ENCODE measurements around the gene FBXW7.

FBXW7 gene

DNA sequence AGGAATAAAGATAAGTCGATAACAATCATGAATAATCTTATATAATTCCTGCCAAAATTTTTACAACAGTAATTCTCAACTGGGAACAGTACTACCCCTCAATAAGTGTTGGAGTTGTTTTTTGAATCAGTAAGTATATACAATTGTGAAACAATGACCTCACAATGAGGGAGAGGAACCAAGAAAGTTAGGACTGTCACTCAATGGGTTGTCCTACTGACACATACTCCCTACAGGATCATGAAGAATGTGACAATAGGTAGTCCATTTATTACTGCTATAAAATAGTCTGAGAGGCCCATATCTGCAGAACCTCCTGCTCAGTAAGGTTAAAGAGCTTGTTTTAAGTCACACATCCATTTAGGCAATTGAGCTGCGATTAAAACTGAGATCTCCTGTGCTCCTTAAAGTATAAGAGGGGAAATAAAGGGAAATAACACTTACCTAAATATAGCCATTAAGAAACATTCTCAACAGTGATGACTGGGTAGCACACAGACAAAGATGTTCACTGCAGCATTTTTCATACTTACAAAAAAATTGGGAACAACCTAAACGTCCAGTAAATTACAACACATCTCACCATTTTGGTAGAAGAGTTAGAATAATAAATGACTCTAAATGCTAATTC, 26.2 kb downstream of the FBXW7 start:
- DNase-seq = no peak

DNA sequence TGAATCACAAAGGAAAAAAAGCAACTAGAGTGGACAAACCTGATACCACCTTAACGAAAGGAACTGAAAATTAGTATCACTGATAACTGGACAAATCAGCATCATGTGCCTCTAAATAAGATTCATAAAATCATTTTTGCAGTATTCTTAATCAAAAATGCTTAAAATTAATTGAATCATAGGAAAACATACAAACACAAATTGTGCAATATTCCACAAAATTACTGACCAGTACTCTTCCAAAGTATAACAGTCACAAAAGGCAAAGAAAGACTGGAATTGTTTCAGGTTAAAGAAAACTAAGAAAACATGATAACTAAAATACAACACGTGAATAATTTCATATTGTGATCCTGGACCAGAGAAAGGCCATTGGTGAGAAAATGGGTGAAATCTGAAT, 27.1 kb downstream of the FBXW7 start:
- DNase-seq = no peak

DNA sequence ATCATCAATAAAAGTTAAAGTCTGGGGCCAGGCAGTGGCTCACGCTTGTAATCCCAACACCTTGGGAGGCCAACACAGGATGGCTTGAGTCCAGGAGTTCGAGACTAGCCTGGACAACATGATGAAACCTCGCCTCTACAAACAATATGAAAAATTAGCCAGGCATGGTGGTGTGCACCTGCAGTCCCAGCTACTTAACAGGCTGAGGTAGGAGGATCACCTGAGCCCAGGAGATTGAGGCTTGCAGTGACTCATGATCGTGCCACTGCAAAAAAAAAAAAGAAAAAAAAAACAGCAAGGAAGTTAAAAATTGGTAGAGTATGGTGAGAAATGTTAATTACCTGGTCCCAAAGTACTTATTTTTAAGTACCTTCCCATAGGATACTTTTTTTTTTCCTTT, 27.5 kb downstream of the FBXW7 start:
- no peak for DNase-seq

DNA sequence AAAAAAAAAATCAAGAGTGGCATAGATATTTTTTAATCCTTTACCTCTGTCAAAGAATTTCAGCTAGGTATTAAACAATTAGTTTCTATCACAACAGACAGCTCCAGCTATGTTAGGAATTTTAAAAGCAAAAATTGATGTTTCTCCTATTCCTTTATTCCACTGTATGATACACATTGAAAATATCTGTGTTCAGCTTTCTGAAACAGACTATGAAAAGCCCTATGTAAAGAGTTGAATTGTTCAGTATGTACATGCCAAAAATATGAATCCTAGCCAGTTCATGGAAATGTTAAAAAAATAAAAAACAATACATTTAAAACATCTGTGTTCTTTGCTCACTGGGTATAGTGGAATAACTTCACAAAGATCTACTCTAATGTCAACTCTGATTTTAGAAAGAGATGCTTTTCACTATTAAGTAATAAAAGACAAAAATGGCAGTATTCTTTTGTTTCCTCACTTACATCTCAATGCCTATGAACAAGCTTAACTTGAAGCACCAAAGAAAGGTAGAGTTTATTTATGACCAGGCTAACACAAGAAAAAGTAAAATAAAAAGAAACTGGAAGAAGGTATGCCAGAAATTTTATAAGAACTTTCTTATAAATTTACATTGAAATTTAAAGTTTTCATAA, 32.1 kb downstream of the FBXW7 start:
- DNase-seq = no peak

DNA sequence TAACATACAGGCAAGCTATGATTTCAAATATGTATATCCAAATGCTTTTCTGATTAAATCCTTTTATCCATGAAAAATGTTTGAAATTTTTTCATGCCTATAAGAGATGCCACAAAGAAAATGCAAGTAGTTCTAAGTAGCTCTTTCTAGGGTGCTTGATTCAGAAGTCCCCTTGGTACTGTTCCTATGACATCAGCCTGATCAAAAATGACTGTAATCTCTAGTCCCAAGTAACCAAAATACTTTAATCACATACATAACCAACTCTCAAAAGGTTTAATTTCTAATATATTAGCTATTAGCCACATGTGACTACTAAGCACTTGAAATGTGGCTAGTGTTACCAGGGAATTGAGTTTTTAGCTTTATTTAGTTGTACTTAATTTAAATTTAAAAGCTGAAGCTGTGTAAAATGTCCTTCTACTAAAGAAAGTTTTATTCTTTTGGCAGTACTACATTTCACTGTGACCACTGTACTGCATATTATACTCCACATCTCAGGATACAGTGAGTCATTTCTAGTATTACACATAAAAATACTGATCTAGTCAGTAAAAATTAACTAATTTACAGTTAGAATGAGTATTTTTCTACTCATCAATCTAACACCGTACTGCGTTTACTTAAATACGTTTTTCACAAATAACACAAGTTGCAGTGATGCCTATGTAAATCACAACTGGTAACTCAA, 33.9 kb downstream of the FBXW7 start:
- DNase-seq = no peak

DNA sequence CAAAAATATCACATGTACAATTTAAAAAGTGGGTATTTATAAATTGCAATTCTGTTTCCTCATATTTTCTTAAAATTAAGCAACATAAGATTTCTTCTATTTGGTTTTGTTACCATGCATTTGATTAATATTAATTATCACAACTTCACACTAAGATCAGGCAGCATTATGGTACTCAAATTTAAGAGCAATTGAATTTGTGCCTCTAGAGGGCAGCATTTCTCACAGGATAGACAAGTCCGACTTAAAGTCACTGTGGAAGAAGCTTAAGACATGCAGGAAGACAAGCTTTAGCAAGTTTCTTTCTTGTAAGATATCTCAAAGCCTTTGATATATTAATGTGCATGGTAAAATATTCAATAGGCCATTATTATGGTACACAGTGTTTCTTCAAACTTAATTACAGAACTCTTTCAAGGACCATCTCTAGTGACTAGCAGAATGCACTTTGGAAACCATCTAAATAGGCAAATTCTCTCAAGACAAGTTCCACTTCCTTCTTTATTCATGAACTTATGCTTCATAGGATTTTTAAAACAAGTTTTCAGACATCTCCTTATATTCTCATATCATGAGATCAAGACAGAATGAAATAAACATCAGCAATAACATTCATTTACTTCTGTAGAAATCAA, 35.0 kb downstream of the FBXW7 start:
- DNase-seq = peak; percentile 49 to 89

DNA sequence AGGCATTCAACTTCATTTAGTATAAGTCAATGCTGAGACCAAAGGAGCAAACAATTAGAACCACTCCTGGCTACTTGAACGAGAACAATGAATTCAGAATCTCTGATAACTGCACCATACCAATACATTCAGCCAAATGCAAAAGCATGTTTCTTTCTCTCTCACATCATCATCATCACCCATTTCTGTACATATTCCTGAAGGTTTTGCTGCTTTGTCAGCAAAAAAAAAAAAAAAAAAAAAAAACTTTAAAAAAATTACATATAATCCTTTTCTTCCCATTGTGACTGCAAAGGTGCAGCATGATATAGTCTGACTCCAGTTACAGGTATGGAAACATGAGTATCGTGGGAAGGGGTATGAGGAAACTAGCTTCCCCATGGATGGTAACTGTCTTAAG, 35.6 kb downstream of the FBXW7 start:
- no peak for DNase-seq

DNA sequence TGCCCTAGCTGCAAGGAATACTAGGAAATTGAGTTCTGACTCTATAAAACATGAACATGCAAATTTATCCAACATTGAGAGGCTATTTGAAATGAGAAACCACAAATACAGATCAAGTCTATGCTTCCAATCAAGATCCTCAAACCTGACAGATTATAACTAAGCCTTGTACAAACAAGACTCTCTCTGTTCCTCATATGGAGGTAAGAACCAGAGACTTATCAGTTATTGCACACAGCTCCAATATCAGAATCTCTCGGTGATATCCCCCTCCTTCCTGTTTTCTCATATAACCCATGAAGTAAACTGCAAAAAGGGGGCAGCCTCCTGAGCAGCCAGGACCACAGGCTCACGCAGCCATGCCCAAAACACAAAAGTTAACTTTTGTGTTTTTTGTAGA, 36.5 kb downstream of the FBXW7 start:
- no peak for DNase-seq

DNA sequence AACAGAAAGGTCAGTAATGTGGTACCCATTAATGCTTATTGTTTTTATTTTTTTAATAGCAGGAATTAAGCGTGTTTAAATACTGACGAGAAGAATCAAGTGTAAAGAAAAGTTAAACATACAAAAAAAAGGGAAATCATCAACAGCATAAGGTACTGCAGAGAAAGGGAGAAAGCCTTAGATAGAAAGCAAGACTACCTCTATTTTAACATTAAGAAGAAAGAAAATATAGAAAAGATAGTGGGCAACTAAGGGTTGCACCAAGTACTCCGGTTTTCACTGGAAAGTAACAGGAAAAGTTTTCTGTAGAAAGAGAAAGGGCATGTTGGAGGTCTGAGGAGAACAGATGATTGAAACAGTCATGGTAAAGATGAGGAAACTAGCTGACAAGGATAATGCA, 41.9 kb downstream of the FBXW7 start:
- DNase-seq = no peak

DNA sequence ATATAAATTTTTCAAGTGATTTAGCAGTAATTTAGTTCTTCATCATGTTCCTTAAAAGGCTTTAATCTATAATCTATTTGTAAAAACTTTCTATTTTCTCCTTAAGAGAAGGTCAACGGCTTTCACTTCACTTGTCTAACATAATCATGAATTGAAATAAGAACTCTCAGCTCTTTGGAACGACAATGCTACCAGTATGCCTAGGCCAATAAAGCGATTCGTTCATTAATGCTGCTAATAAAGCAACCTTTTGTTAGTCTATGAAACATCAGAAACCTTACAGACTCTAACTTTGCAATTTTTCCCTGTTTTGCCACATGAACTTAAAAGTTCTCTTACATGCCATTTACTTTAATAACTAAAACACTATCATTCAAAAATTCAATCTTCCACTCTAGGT, 47.6 kb downstream of the FBXW7 start:
- DNase-seq = no peak

DNA sequence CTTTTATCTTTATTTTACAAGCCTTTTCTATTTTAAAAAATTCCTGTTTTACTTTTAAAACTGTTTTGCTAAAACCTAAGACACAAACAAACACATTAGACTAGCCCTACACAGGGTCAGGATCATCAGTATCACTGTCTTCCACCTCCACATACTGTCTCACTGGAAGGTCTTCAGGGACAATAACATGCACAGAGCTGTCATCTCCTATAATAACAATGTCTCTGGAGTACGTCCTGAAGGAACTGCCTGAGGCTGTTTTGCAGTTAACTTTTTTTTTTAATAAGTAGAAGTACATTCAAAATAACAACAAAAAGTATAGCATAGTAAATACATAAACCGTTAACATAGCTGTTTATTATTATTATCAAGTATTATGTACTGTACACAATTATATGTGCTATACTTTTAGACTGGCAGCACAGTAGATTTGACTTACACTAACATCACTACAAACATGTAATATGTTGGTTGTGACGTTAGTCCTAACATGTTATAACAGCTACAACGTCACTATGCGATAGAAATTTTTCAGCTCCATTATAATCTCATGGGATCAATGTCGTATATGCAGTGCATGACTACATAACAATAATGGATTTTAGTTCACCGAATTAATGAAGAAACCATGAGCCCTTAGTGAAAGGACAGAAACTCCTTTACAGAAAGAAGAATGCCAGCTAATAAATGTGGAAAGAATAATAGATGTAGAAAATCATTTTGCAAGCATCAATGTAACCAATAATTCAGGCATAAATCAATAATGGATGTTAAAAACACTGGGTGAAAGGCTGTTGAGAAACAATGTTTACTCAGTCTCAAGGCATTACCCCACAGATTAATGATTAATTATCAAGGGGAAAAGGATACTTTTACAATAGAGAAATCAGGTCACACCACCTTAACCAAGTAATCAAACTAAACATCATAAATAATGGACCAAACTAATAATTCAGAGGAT, 49.2 kb downstream of the FBXW7 start:
- DNase-seq = no peak

DNA sequence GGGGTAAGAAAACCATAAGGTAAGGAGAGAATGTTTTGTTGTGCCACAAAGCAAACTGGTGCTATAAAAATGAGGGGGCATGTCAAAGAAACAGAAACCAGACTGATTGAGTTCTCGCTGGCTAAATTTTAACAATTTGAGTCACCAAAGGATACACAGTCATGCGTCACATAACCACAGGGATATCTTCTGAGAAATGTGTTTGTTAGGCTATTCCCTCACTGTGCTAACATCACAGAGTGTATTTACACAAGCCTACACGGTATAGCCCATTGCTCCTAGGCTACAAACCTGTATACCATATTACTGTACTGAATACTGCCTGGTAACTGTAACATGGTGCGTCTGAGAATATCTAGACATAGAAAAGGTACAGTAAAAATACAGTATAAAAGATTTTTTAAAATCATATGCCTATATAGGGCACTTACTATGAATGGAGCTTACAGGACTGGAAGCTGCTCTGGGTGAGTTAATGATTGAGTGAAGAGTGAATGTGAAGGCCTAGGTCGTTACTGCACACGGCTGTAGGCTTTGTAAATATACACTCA, 50.1 kb downstream of the FBXW7 start:
- DNase-seq = peak; percentile 13 to 69

DNA sequence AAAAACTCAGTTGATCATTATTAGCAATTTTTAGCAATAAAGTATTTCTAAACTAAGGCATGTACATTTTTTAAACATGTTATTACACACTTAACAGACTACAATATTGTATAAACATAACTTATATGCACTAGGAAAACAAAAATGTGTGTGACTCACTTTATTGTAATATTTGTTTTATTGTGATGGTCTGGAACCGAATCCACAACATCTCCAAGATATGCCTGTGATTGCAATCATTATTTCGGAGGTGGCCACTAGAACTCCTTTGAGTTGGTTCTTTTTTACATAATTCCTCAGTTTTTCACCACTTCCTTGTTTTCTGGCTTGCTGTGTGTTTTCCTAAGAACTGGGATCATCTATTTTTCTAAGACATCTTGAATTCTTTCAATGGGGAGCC, 53.7 kb downstream of the FBXW7 start:
- DNase-seq = no peak

DNA sequence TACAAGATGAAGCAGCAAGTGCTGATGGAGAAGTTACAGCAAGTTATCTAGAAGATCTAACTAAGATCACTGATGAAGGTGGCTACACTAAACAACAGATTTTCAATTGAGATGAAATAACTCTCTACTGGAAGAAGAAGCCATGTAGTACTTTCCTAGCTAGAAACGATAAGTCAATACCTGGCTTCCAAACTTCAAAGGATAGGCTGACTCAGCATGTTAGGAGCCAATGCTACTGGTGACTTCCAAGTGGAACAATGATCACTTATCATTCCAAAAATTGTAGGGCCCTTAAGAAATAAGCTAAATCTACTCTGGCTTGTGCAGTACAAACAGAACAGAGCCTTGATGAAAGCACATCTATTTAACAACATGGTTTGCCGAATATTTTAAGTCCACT, 55.0 kb downstream of the FBXW7 start:
- no peak for DNase-seq

DNA sequence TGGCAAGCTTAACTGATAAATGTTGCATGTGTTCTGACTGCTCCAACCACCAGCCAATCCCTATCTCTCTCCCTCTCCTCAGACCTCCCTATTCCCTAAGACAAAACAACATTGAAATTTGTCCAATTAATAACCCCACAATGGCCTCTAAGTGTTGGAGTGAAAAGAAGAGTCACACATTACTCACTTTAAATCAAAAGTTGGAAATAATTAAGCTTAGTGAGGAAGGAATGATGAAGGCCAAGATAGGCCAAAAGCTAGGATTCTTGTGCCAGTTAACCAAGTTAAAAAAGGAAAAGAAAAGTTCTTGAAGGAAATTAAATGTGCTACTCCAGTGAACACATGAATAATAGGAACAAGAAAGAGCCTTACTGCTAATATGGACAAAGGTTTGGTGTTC, 55.6 kb downstream of the FBXW7 start:
- DNase-seq = no peak

DNA sequence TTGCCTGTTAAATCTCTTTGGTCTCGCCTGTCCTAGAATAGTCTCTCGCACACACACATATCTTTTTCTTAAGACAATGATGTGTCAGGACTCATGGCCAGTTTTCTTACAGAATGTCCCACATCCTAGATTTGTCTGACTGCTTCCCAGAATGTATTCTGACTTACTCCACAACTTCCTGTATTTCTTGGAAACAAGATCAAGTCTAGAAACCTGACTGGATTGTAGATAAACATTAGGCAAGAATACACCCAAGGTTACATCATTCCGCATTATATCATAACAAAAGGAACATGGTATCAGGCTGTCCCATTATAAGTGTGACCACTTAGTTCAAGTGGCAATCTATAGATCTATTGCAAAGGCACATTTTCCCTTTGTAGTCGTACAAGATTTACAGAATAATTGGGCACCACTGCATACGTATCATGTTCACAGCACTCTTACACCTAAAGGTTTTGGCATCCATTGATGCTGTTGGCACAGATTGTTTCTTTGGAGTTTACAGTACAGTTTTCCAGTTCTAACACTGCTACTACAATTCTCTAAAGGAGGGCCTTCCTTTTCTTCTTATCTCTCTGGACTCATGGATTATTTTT, 56.4 kb downstream of the FBXW7 start:
- DNase-seq = no peak

DNA sequence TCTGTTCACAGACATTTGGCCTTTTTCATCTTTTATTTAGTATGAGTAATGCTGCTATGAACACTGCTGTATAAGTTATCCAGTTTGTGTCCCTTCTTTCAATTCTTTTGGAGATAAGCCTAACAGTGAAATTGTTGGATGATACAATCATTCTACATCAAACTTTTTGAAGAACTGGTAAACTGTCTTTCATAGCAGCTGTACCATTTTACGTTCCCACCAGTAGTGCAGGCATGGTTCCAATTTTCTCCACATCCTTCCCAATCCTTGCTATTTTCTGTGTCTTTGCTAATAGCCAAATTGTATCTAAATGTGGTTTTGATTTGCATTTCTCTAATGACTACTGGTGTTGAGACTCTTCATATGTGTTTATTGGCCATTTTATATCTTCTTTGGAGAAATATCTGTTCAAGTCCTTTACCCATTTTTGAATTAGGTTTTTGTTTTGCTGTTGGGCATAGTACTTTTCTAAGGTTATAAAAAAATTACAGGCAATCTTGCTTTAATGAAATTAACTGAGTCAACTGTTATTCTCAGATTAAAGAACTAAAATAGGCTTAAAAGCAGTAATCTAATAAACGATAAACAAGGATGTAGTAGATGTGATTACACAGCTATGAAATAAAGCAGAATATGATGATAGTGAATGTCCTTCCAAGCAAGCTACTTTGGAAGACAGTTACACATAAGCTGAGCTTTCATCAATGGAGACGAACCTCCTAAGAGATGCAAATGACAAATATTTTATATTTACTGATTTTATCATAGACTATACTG, 57.2 kb downstream of the FBXW7 start:
- no peak for DNase-seq

DNA sequence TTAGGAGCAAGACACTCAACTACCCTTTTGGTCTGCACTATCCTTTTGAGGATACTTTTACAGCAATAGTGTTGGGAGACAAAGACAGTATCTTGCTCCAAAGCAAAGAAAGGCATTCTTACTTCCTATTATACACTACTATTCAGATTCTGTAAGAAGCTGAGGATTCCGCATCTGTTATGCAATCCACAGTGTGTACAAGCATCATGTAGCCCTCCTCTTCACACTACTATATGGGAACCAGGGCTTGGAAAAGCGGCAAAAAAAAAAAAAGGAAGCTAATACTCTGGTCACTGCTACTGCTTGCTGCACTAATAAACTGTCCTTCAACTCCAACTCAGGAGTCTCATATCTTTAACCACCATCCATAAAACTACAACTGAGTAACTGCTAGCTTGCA, 59.1 kb downstream of the FBXW7 start:
- no peak for DNase-seq

DNA sequence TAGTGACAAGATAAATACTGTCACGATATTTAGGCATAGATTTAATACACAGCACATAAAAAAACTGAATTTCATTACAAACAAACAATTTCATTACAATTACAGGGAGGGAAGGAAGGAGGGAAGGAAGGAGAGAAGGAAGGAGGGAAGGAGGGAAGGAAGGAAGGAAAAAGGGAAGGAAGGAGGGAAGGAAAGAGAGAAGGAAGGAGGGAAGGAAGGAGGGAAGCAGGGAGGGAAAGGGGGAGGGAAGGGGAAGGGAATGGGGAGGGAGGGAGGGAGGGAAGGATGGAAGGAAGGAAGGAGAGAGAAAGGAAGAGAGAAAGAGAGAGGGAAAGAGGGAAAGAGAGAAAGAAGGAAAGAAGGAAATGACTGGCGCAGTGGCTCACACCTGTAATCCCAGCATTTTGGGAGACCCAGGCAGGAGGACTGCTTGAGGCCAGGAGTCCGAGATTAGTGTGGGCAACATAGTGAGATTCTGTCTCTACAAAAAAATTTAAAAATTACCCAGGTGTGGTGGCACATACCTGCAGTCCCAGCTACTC, 64.6 kb downstream of the FBXW7 start:
- no peak for DNase-seq

DNA sequence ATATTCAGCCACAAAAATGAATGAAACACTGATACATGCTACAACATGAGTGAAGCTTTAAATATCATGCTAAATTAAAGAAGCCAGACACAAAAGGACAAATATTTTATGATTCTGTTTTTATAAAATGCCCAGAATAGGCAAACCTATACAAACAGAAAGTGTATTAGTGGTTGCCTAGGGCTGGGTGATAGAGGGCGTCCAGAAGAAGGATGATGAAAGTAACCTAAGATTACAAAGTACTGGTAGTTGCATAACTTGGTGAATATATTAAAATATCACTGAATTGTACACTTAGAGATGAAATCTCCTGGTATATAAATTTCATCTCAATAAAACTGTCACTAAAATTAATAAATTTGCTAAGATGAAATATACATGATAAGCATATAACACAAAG, 67.5 kb downstream of the FBXW7 start:
- no peak for DNase-seq

DNA sequence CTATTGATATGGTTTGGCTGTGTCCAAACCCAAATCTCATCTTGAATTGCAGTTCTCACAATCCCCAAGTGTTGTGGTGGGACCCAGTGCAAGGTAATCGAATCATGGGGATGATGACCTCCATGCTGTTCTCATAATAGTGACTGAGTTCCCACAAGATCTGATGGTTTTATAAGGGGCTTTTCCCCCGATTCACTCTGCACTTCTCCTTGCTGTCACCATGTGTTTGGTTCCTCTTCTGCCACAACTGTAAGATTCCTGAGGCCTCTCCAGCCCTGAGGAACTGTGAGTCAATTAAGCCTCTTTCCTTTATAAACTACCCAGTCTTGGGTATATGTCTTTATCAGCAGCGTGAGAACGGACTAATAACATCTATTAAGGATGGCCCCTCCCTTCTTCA, 68.8 kb downstream of the FBXW7 start:
- no peak for DNase-seq

All from CD4-positive, alpha-beta T cell treated with Interleukin-4 for 1 hour (primary cell).